H9 (cell line): ENCODE measurements around the gene FBXO5. TPM values are rescaled to one million over a fixed set of nuclear protein-coding genes. Genes with fewer than 3 reads are reported as not detected.

Experiments
- DNase-seq: peaks from one replicate; pipeline ENCODE4 v3.0.0-alpha.2; 2017
- H2AFZ ChIP-seq: one replicate; pipeline ENCODE4 v1.6.1; 2013; ENCODE audit warnings: mild to moderate bottlenecking, low read length, control low read depth, moderate library complexity
- H2AK5ac ChIP-seq: 2 replicates; pipeline ENCODE4 v1.6.1; 2013; ENCODE audit warnings: low read length, control low read depth, mixed read lengths; ENCODE audit not compliant: insufficient read length
- H2BK120ac ChIP-seq: one replicate; pipeline ENCODE4 v1.6.1; 2013; ENCODE audit warnings: low read depth, mild to moderate bottlenecking, low read length, control low read depth, inconsistent platforms; ENCODE audit not compliant: poor library complexity, severe bottlenecking
- H2BK12ac ChIP-seq: 2 replicates; pipeline ENCODE4 v1.6.1; 2013; ENCODE audit warnings: low read length, control low read depth, mixed read lengths, low read depth; ENCODE audit not compliant: insufficient read length
- H2BK15ac ChIP-seq: 2 replicates; pipeline ENCODE4 v1.6.1; 2013; ENCODE audit warnings: low read depth, low read length, control low read depth
- H2BK20ac ChIP-seq: one replicate; pipeline ENCODE4 v1.6.1; 2013; ENCODE audit warnings: low read depth, mild to moderate bottlenecking, low read length, control low read depth, inconsistent platforms; ENCODE audit not compliant: poor library complexity, severe bottlenecking
- H2BK5ac ChIP-seq: 2 replicates; pipeline ENCODE4 v1.6.1; 2013; ENCODE audit warnings: low read length, control low read depth, mixed read lengths; ENCODE audit not compliant: insufficient read length
- H3K14ac ChIP-seq: 2 replicates; pipeline ENCODE4 v1.6.1; 2013; ENCODE audit warnings: low read length, control low read depth; ENCODE audit not compliant: insufficient read depth
- H3K18ac ChIP-seq: 2 replicates; pipeline ENCODE4 v1.6.1; 2013; ENCODE audit warnings: low read depth, mild to moderate bottlenecking, mixed read lengths, low read length, control low read depth; ENCODE audit not compliant: insufficient read length
- H3K23ac ChIP-seq: 2 replicates; pipeline ENCODE4 v1.6.1; 2013; ENCODE audit warnings: low read length, control low read depth, mixed read lengths, low read depth; ENCODE audit not compliant: insufficient read length
- H3K23me2 ChIP-seq: 2 replicates; pipeline ENCODE4 v1.6.1; 2013; ENCODE audit warnings: low read depth, mild to moderate bottlenecking, mixed read lengths, low read length, control low read depth; ENCODE audit not compliant: insufficient read length, poor library complexity, severe bottlenecking
- H3K27ac ChIP-seq: 2 replicates; pipeline ENCODE4 v1.5.1; 2013; ENCODE audit warnings: low read length, control low read depth, mixed read lengths, low read depth; ENCODE audit not compliant: insufficient read length
- H3K27me3 ChIP-seq: 2 replicates; pipeline ENCODE4 v1.6.1; 2013; ENCODE audit warnings: low read length, control low read depth, inconsistent platforms; ENCODE audit not compliant: insufficient read depth
- H3K4ac ChIP-seq: 2 replicates; pipeline ENCODE4 v1.6.1; 2013; ENCODE audit warnings: low read depth, mild to moderate bottlenecking, control low read depth, inconsistent platforms, low read length, moderate library complexity
- H3K4me1 ChIP-seq: 2 replicates; pipeline ENCODE4 v1.6.1; 2013; ENCODE audit warnings: low read length, control low read depth, inconsistent platforms; ENCODE audit not compliant: insufficient read depth
- H3K4me2 ChIP-seq: 2 replicates; pipeline ENCODE4 v1.6.1; 2013; ENCODE audit warnings: low read length, control low read depth, mixed read lengths; ENCODE audit not compliant: insufficient read length, insufficient read depth
- H3K56ac ChIP-seq: 2 replicates; pipeline ENCODE4 v1.6.1; 2013; ENCODE audit warnings: low read depth, mild to moderate bottlenecking, mixed read lengths, low read length, control low read depth; ENCODE audit not compliant: insufficient read length
- H3K79me1 ChIP-seq: 2 replicates; pipeline ENCODE4 v1.6.1; 2013; ENCODE audit warnings: low read depth, mild to moderate bottlenecking, moderate library complexity, low read length, control low read depth, inconsistent platforms; ENCODE audit not compliant: insufficient read depth, poor library complexity, severe bottlenecking
- H3K79me2 ChIP-seq: 2 replicates; pipeline ENCODE4 v1.6.1; 2013; ENCODE audit warnings: low read length, control low read depth, inconsistent platforms; ENCODE audit not compliant: insufficient read depth
- H3K9ac ChIP-seq: 2 replicates; pipeline ENCODE4 v1.6.1; 2013; ENCODE audit warnings: low read length, control low read depth, mixed read lengths; ENCODE audit not compliant: insufficient read length; ENCODE audit errors: extremely low read depth
- H3K9me3 ChIP-seq: one replicate; pipeline ENCODE4 v1.6.1; 2013; ENCODE audit warnings: low read depth, low read length, inconsistent platforms; ENCODE audit not compliant: control insufficient read depth
- H3T11ph ChIP-seq: one replicate; pipeline ENCODE4 v1.6.1; 2013; ENCODE audit warnings: mild to moderate bottlenecking, low read length, control low read depth, inconsistent platforms
- H4K20me1 ChIP-seq: one replicate; pipeline ENCODE4 v1.6.1; 2013; ENCODE audit not compliant: control insufficient read depth, insufficient read length, insufficient read depth
- H4K5ac ChIP-seq: 2 replicates; pipeline ENCODE4 v1.6.1; 2013; ENCODE audit warnings: low read depth, mild to moderate bottlenecking, mixed read lengths, low read length, control low read depth; ENCODE audit not compliant: insufficient read length
- H4K8ac ChIP-seq: replicated peaks from 2 replicates; pipeline ENCODE4 v1.6.1; 2013; ENCODE audit warnings: low read length, control low read depth, mixed read lengths, low read depth; ENCODE audit not compliant: insufficient read length
- H4K91ac ChIP-seq: 2 replicates; pipeline ENCODE4 v1.6.1; 2013; ENCODE audit warnings: low read depth, mild to moderate bottlenecking, moderate library complexity, mixed read lengths, low read length, control low read depth; ENCODE audit not compliant: insufficient read length
- H3K27ac Mint-ChIP-seq, 3 experiments: 2 replicates in 2 of 3; 3 replicates in 1 of 3; pipeline ENCODE4 v1.8.0; 2020 to 2021; ENCODE audit warnings: mixed read lengths in 3 of 3, mild to moderate bottlenecking in 1 of 3, moderate library complexity in 1 of 3
- H3K27me3 Mint-ChIP-seq: 2 replicates; pipeline ENCODE4 v1.8.0; 2021; ENCODE audit warnings: low read depth, mild to moderate bottlenecking, moderate library complexity, mixed read lengths
- H3K36me3 Mint-ChIP-seq, 3 experiments: 2 replicates in 2 of 3; 3 replicates in 1 of 3; pipeline ENCODE4 v1.8.0; 2020 to 2021; ENCODE audit warnings: low read depth in 3 of 3, mixed read lengths in 3 of 3; ENCODE audit not compliant: insufficient read depth in 1 of 3
- H3K4me1 Mint-ChIP-seq, 2 experiments: 2 replicates each; pipeline ENCODE4 v1.8.0; 2020; ENCODE audit warnings: mixed read lengths in 2 of 2
- H3K4me3 Mint-ChIP-seq, 2 experiments: 2 replicates in 1 of 2; 3 replicates in 1 of 2; pipeline ENCODE4 v1.8.0; 2020 to 2021; ENCODE audit warnings: mild to moderate bottlenecking in 2 of 2, mixed read lengths in 2 of 2, moderate library complexity in 1 of 2
- H3K9me3 Mint-ChIP-seq, 2 experiments: 2 replicates in 1 of 2; 3 replicates in 1 of 2; pipeline ENCODE4 v1.8.0; 2020; ENCODE audit warnings: mild to moderate bottlenecking in 2 of 2, mixed read lengths in 2 of 2, moderate library complexity in 1 of 2
- CTCF ChIP-seq: fragments of 200-600 bp; sonication (generic); conservative IDR thresholded peaks from 3 replicates; pipeline ENCODE4 v1.8.0; 2021; ENCODE audit warnings: antibody characterized with exemption, mild to moderate bottlenecking
- WGBS: extraction: QIAGEN DNeasy Blood & Tissue Kit; methylation state at CpG from one replicate; pipeline ENCODE4 v1.1.7; 2013; ENCODE audit warnings: missing lambda C conversion rate, low lambda C conversion rate, mixed read lengths; ENCODE audit not compliant: insufficient read length; ENCODE audit errors: extremely low coverage; 5-methylcytosine and 5-hydroxymethylcytosine counted together
- total RNA-seq: library from RNA; stranded (reverse); gene quantifications from 2 replicates; pipeline ENCODE4 v1.2.1, GENCODE V29; 2021

FBXO5 gene
- total RNA-seq, 1 experiment from 2014 or later = 47.6 TPM

DNA sequence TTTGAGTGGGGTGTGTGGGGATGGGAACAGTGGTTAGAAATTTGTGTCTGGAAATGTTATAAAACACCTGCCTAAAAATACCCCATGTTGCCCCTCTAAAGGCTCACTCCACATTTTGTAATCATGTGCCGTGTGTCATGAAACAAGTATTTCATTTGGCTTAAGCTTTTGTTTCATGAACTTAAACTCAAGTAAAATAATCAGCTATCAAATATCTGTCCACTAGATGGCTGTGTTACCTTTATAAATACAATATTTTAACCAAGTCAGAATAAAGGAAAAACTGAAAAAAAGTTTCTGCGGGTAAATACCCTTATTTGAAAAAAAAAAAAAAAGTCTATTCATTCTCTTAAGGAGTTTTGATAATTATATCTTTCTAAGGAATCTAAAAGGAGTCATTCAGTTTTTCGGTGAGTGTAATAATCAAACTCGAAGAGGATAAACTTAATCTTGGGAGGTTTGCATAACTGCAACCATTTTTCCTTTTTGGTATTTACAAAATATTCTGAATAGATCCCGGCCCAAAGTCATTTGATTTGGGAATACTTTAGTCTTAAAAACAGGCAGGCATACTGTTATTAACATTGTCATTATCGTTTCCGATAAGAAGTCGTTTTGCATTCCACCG lies 49.5 kb upstream of the FBXO5 start:
- Histone ChIP-seq H3K79me2 (no peaks in the 10 kb centered on the region), H4K20me1 (no peaks in the 10 kb centered on the region), H2BK20ac (no peak overlapping the region), H3K56ac (no peak overlapping the region), H3K4me2 (no peak overlapping the region), H2AFZ (no peak overlapping the region), H3K4ac (no peak overlapping the region), H3K14ac (no peak overlapping the region), H2BK120ac (no peak overlapping the region), H3K79me1 (no peaks in the 10 kb centered on the region), H3K4me1 (peaks cover 5% of the 10 kb centered on the region; the same call in 1 of the 2 replicates), H3K23ac (no peak overlapping the region), H3K27ac (no peak overlapping the region), H4K8ac (no peak overlapping the region), H3T11ph (no peak overlapping the region), H2AK5ac (no peak overlapping the region), H2BK15ac (no peak overlapping the region), H4K5ac (no peak overlapping the region), H2BK5ac (no peak overlapping the region), H4K91ac (no peak overlapping the region), H3K23me2 (no peaks in the 10 kb centered on the region), H3K9me3 (no peaks in the 10 kb centered on the region), H3K27me3 (no peaks in the 10 kb centered on the region), H3K18ac (no peak overlapping the region), H2BK12ac (no peak overlapping the region), H3K9ac (no peak overlapping the region)
- Mint-ChIP-seq H3K4me1 (peaks cover 13 to 17% of the 10 kb centered on the region in 2 experiments), H3K36me3 (no peaks in the 10 kb centered on the region), H3K9me3 (no peaks in the 10 kb centered on the region), H3K27me3 (no peaks in the 10 kb centered on the region), H3K27ac (no peak overlapping the region), H3K4me3 (no peak overlapping the region)
- TF ChIP-seq CTCF = peak; percentile 61
- DNase-seq = no peak
- no CpG with 5 or more reads among the region's 9 CpGs for WGBS
